HG02973 (cell line): ENCODE data around the gene BMP10.
"Not testable (repeated sequence)": the region's sequence is repeated elsewhere in the genome, so short reads cannot be mapped to it uniquely, and the experiment has no call there.

Experiments used
- ATAC-seq: cut with Tn5 transposase; IDR thresholded peaks from one replicate; pipeline ENCODE4 v1.9.1; 2021; ENCODE audit warnings: moderate library complexity; ENCODE audit not compliant: unreplicated experiment

Gene BMP10

DNA sequence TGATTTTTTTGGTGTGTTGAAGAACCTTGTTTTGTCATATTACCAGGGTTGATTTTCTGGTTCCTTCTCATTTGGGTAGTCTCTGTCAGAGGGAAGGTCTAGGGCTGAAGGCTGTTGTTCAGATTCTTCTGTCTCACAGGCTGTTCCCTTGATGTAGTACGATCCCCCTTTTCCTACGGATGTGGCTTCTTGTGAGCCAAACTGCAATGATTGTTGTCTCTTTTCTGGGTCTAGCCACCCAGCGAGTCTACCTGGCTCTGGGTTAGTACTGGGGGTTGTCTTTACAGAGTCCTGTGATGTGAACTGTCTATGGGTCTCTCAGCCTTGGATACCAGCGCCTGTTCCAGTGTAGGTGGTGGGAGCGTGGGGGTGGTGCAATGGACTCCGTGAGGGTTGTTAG, 24.8 kb upstream of the BMP10 start:
- ATAC-seq: not testable (repeated sequence)

DNA sequence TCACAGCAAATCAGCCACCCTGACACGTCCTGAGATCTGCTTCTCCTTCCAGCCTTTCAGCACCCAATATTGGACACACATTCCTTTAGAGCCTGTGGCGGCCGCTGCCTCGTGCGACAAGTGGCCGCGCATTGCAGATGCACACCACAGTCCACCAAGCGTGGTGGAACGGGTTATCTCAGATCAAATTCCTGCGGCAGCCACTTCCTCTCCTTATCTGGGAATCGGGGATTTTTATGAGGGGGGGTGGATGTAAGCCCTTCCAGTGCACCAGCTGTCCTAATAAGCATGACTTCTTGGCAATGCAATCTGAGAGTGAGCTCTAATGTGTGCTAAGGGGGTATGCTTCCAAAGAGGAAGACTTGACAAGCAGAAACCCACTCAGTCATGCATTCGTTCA, 18.3 kb upstream of the BMP10 start:
- no peak for ATAC-seq

DNA sequence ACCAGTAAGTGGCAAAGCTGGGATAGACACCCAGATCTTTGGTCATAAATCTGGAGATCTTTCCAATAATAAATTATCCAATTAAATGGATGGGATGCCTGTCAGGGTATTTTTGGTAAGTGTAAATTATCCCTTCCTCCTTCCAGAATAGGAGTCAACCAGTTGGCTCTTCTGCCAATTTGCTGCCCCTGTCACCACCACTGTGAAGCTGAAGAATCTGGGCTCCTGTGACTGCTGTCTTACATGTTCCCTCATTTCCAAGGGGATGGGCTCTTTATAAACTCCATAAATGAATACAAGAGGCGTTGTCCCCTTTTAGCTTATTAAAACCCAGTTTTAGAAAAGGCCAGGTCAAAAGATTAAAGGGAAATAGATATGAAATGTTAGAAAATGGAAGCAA, 17.8 kb upstream of the BMP10 start:
- ATAC-seq: no peak

DNA sequence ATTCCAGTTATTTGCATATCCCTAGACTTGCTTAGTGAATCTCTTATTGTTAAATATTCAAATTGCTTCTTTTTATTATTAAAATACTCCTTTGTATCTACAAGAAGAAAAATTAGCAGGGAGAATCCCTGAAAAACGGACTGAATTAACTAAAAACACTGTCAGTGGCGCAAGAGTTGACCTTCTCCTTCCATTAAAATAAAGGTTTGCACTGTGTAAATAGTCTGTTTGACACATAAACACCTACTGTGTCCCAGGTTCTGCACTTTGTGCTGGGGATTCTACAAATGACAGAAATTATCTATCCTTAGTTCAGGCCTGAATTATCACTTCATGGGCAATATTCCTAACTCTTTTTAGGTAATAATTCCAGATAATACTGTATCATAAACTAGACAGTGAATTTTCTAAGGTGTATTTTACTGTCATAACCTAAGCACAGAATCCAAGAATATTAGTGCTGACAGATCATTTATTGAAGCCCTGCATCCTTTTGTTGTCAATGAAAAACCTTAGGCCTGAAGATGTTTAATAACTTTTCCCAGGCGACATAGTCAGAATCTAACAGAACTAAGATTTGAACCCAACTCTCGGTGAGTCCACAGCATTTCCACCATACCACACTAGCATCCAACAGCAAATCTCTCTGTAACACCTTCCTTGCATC, 17.0 kb upstream of the BMP10 start:
- no peak for ATAC-seq

DNA sequence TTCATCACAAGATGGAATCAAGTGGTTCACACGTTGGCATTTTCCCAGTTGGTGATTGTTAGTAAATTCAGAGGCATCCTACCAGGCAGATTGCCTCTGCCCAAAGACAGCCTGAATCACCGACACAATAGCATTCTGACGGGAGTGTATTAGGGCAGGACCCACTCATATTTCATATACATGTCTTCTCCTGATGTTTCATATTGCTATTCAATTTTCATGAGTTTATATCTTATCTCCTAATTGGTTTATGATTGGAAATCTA, 14.5 kb upstream of the BMP10 start:
- ATAC-seq: no peak

DNA sequence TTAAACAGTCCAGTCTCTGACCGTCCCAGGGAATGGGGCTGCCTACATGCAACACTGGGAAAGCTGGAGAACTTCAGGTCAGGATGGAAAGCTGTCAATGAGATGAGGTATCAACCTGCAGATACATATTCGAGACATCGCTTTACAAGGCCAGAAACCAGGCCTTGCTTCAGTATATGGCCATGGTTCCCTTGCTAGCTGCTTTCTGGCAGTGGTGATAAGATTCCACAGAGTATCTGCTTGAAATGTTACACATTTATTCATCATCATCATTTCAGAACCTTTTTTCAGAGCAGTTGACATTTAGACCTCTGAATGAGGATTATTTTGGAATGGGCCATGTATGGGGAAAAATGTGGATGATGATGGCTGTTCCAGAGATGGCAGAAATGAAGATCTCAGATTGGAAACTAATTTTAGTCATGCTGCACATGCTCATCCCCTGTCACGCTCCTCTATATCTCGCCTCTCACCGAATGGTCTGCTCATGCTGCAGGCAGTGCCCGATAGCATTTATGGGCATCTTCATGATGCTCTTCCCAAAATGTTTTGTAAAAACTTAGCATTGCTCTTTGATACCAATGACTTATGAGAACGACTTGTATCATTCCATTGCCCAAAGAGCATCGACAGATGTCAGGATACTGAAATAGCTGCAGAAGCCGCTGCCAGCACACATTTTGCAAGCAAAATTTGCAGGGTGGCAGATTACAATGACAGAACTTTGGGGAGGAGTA, 14.0 kb upstream of the BMP10 start:
- ATAC-seq: no peak

DNA sequence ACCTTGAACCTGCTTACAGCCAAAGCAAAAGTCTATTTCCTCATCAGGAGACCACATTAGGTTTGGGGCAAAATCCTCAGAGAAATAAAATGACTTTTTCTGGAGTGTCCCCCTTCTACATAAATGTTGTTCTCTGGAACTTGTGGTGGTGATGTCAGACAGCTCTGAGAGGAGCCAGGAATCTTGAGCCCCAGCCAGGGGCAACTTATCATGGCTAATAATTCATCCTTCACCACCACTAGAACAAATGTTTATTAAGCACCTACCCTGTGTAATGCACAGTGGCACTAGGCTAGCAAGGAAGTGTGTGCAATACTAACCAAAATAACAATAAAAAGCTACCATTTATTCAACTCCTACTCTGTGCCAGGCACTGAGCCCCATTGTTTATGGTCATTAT, 9.0 kb upstream of the BMP10 start:
- no peak for ATAC-seq

DNA sequence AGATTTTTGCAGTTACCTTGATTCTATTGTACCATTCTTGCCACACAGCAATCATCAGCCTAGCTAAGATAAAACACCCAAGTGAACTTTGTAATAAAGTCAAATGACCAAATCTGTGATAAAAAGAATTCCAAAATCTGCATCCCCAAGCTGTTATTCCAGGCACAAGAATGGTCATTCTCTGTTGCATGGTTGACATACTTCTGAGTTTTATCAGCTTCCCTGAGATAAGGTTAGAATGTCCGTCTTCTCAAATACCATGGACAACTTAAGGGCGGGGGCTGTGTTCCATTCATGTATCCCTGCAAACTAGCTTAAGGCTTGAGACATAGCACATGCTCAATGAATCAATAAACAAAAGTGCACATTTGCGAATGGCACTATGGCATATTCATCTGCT, 8.1 kb upstream of the BMP10 start:
- no peak for ATAC-seq

DNA sequence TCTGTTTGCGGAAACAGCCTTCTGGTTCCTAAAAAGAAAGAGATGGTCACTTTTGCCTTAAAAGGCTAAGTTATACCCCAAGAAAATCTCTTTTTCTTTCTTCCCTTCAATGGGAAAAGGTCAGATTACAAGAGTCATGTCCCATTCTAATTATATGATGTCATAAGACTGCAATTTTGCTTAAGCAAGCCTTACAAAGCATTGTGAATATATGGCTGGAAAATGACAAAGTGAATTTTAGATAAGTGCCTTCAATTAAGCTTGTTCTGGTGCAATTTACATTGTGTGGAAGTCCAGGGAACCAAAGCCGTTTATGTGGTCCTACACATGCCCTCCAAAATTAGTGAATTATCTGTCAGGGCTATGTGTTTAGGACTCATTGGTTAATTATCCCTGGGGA, 7.6 kb upstream of the BMP10 start:
- ATAC-seq: no peak

DNA sequence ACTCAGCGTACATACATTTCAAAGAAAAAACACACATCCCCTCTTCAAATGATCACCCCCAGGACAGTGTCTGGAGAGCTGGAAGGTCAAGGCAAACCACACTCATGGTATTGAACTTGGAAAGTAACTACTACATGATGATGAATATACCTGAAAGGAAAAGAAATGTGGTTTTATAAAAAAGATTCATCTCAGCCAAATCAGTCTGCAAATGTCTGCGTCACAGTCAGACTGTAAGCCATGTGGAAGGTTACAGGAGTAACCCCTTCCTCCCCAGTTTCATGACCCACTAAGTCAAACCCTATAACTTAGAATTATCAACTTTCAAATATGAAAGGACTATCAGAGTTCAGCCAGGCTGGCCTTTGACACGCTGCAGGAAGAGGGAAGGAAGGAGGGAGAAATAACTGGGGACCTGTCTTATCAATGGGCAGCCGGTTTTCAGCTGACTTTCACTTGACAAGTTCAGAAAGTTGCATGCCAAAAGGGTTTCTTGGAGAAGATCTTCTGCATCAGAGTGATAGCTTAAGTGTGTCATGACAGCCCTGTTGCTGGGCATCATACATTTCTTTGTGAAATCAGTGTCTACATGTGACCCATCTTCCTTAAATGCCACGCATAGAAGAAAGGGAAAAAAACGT, 7.0 kb upstream of the BMP10 start:
- no peak for ATAC-seq

DNA sequence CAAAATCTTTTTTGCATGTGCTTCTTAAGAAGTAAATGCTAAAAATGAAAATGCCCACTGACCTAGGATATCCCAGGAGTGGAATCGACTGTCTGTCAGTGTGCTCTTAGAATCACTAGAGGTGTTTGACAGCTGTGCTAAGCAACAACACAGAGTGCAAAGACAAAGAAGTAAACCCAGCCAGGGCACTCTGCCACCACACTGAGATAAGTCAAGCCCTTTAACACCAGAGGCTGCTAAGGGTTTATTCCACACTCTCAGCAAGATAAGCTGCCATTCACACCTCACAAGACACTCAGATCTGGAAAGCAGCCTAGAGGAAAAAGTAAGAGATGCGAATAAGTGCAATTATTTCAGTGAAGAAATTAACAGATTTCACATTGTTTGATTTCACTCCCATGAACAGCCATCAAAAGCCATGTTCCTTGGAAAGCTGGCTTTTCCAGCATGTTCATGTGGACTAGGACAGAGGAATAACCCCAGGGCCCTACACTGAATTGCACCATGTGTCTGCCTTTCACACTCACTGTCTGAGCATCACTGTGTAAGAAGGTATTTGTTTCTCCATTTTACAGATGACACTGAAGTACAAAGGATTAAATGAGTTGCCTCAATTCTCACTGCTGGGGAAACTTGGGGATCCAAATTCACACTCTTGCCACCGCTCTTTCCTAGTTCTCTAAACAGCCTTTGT, 6.0 kb upstream of the BMP10 start:
- no peak for ATAC-seq

DNA sequence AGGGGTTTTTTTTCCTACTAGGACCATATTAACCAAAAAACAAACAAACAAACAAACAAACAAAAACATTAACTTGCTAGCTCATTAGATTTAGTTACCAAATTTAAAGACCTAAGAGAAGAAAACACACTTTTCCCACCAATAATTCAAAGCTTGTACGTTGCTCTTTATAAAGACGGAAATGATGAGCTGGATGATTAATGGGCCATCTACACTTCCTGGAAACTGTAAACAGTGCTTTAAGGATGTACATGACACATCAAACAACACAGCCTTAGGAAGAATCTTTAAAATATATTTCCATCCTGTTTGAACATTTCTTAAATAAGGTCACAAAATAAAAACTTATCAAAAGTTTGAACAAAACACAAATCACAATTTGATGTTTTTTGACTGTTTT, 982 bp downstream of the BMP10 start:
- no peak for ATAC-seq

DNA sequence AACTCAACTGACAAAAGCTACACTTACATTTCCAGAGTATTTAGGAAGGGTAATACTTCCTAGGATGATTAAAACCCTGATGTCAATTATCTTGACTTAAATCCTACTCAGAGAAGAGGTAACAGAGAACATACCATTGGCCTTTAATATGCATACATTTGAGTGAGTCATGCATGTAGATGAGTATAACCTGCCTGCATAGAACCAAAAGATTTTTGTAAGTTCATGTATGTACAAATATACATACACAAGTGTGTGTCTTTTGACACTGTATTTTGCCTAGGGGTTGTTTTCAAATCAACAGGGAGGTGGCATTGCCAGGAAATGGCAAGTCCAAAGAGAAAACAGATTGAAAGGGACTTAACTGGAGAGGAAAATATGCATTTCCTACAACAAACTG, 6.1 kb downstream of the BMP10 start:
- ATAC-seq: no peak

DNA sequence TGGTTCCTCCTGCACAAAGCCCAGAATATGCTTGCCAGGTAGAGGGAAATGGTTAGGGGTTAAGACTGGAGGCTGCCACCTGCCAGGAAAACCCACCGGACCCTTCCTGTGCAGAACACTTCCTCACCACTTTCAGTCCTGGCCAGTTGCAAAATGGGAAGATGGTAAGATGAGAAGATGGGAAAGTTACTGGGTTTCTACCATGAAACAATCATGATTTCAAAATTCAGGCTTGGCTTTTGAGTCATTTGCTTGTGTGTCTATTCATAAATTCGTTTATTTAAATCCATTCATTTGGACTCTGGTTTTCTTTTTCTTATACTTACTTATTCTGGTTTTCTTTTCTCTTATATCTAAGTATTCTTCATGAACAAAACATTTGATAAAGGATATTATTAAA, 7.2 kb downstream of the BMP10 start:
- no peak for ATAC-seq

DNA sequence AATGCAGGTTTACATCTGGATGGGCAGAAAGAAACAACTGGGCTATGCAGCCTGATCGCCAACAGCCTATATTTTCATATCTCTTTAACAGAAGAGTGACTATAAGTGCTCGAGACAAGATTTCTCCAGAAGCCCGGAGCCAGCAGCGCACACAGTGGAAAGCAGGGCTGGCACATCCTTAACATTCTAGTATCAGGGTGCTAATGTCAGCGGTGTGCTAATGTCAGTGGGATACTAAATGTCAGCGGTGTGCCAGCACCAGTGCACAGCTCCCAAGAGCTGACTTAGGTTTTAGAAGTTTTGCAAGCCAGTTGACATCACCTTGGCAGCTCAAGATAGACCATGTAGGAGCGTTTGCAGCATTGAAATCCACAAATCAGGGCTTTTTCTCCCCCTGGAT, 8.3 kb downstream of the BMP10 start:
- ATAC-seq: no peak

DNA sequence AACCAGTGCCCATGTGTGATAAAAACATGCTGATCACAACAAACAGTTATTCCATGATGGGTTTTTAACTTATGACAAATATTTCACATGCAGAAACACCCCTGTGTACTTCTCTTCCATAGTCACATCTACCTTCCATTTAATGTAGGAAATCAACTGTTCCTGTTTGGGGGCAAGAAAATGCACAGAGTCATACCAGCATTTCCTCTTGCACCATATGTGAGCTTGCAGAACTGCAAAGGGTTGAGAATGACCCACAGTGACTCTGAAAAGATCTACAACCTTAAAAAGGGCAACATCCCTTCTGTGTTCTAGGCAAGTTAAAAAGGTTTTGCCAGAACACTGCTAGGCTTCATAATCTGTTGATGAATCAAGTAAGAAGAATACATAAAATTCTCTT, 9.9 kb downstream of the BMP10 start:
- no peak for ATAC-seq

DNA sequence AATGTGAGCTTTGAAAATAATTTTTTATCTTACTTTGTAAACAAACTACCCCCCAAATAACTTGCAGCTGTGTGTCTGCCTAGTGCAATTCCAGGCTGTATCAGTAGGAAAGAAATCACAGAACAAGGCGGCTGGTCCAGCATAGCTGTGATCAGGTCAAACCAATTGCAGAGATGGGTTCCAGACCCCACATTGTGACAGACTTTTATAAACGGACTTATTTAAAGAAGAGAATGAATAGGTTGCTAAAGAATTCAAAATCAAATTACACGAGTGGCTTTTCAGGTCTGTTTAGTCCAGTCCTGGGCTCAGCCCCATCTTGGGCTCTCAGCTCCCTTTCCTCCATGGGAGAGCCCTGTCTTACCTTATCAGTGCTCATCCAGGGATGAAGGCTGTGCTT, 11.1 kb downstream of the BMP10 start:
- no peak for ATAC-seq

DNA sequence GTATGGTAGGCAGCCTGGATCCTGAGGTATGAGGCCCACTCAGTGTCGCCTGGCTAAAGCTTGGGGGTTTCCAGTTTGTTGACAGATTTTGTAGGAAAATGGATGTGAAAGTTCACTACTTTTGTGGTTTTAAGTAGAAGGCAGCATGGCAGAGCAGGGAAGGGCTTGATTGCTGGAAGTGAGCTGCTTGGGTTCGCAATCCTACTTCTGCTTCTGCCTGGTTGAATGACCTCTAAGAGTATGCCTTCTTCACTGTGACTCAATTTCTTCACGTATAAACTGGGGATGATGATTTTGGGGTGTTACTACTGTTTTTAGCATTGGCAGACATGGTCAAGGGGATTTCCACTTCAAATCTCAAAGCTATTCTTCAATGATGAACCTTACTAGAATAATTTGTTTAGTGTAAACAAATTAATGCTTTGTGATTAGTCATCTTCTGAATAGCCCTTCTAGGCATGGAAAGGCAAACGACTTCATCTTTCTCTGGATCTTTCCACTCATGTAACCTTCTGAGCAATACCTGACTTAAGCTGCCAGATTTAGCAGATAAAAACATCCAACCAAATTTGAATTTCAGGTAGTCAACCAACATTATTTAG, 13.2 kb downstream of the BMP10 start:
- ATAC-seq: no peak

DNA sequence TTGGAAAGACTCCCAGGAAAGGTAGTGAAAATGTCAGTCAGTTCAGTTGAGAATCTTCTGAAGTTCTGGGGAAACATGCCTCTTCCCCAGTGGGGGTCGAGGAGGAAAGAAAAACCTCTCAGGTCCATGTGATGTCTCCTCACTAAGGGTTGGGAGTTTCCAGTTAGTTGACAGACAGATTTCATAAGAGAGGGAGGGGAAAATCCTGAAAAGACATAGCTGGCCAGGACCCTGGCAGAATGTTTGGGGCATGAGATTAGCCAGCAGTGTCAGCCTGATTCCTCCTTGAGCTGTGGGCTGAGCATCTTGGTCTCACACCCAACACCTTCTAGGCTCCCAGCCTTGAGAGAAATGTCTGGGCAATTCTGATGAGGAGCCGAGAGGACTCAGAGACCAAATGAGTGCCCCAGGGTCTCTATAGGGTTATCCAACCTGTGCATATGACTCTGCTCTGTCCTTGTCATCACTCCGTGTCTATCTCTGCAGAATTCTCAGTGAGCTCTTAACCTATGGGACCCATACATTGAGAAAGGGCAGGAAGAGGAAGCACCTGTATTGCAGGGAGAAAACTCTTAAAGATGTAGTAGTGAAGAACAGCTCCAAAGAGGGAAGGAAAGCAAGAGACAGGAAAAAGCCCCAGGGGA, 13.9 kb downstream of the BMP10 start:
- no peak for ATAC-seq

DNA sequence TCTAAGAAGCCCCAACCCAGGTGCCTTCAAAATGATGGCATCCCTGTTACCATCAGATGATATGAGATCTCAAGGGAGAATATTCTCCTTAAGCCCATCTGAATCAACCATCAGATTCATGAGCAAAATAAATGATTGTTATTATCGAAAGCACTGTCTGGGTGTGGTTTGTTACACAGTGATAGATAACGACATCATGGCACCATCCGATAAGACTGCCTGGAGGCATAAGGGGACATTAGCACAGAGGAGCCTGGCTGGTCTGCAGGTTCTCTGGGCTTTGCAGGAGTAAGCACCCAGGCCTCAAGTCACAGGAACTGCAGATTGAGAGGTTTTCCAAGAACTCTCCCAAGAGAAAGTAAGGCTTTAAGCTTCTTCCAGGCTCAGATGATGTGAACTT, 15.6 kb downstream of the BMP10 start:
- no peak for ATAC-seq

DNA sequence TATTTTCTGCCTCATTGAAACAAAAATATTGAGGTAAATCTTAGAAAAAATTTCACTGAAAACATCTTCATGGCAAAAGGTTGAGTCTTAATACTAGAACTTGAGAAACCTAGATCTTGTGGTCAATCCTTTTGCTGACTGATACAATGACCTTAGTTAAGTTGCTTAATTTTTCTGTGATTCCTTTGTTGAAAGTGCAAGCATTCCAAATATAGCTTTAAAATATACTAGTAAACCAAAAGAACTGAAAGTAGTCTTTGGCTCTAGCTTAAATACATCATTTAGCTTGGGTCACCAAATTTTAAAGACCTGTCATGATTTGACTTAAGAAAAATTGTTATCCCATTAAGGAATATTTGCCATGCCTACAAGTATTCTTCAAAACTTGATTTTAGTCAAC, 16.7 kb downstream of the BMP10 start:
- ATAC-seq: no peak
